Astrocyte of the cerebellum (primary cell): Measurements from ENCODE around the gene MAMDC2.

Experiments used
- DNase-seq: peaks from one replicate; pipeline ENCODE4 v3.0.0-alpha.2; 2011; ENCODE audit warnings: low read depth
- H3K4me3 ChIP-seq: 2 replicates; pipeline ENCODE4 v1.5.1; 2011; ENCODE audit warnings: mild to moderate bottlenecking, low read depth, low read length, moderate library complexity
- in situ Hi-C: cut with HindIII; loops from 2 replicates; pipeline ENCODE4 v1.10.0; 2017; ENCODE audit warnings: low sequenced_read_pairs
- TF ChIP-seq, protein P1 (sequence below): IDR thresholded peaks from 2 replicates; pipeline ENCODE4 v1.5.1; 2012; ENCODE audit warnings: low read length, low read depth, moderate library complexity, mild to moderate bottlenecking; ENCODE audit errors: missing control alignments

The MAMDC2 gene

DNA sequence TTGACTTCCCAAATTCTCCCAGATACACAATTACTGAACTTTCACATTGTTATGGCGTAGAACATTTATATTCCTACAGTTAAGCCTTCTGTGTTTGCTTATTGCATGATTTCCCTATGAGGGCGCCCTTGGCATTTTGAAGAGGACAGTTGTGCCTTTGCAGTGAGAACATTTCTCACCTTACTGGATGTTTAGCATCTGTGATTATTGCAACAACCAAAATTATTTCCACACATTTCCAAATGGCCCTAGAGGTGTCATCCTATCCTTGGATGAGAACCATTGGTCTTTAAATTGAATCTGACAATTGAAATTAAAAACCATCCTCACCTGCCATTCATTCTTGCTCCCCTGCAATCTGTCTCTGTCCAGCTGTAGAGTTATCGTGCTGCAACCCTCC, 104.0 kb downstream of the MAMDC2 start:
- in situ Hi-C loops = no loop called here
- TF ChIP-seq, protein P1, sequence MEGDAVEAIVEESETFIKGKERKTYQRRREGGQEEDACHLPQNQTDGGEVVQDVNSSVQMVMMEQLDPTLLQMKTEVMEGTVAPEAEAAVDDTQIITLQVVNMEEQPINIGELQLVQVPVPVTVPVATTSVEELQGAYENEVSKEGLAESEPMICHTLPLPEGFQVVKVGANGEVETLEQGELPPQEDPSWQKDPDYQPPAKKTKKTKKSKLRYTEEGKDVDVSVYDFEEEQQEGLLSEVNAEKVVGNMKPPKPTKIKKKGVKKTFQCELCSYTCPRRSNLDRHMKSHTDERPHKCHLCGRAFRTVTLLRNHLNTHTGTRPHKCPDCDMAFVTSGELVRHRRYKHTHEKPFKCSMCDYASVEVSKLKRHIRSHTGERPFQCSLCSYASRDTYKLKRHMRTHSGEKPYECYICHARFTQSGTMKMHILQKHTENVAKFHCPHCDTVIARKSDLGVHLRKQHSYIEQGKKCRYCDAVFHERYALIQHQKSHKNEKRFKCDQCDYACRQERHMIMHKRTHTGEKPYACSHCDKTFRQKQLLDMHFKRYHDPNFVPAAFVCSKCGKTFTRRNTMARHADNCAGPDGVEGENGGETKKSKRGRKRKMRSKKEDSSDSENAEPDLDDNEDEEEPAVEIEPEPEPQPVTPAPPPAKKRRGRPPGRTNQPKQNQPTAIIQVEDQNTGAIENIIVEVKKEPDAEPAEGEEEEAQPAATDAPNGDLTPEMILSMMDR = no peak
- DNase-seq = no peak

DNA sequence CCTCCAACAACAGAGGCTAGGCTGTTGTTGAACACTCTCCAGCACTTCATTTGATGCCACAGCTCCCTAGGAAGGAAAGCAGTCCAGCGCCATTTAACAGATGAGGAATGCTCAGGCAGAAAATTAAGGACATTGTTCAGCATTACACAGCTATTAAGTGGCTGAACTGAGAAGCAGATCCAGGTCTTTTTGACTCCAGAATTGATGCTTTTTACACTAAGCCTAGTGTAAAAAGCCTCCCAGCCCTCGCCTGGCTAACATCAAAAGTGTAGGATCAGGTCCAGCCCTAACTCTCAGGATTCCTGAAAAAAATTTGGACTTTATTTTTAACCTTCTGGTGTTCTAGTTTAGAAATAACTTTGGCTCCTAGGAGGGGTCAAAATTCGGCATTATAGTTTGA, 108.7 kb downstream of the MAMDC2 start:
- no peak overlapping the region for H3K4me3 ChIP-seq
- no peak for DNase-seq
- TF ChIP-seq, protein P1 = no peak
- in situ Hi-C loops = no loop called here

More for the DNA sequence above, 104.0 kb downstream of the MAMDC2 start:
- H3K4me3 ChIP-seq = no peak overlapping the region

DNA sequence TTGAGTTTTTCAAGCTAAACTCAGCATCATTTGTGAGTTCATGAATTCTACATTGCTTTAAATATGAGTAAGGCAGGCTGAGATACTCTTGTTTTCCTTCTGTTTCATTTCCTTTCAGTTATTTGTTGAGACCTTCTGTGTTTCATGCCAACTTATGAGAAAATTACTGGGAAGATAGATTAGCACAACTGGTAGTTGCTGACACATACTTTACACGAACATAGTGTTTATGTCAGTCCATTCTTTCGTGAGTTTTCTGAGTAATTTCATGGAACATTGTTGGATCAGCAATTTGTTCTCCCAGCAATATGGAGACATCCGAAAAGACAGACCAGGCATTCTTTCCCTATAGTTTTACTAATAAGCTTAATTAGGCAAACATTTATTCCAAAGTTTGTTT, 113.1 kb downstream of the MAMDC2 start:
- peak; percentile 31 for DNase-seq
- TF ChIP-seq, protein P1 = no peak
- in situ Hi-C loops = no loop called here
- H3K4me3 ChIP-seq = no peak overlapping the region

DNA sequence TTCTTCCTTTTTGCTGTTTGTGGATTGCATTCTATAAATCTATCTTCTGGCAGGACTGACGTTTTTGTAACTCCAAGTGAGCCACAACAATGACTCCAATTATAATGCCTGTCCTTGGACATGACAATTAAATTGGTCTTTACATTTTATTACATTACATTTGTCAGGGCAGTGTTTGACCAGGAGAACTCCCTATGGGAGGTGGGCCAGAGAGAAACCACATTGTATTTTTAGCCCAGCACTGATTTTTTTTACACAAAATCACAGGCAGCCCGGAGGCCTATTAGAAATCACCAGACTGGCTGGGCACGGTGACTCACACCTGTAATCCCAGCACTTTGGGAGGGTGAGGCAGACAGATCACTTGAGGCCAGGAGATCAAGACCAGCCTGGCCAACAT, 116.0 kb downstream of the MAMDC2 start:
- peak; percentile 13 for DNase-seq
- no peak overlapping the region for H3K4me3 ChIP-seq
- in situ Hi-C loops = no loop called here
- TF ChIP-seq, protein P1 = no peak

DNA sequence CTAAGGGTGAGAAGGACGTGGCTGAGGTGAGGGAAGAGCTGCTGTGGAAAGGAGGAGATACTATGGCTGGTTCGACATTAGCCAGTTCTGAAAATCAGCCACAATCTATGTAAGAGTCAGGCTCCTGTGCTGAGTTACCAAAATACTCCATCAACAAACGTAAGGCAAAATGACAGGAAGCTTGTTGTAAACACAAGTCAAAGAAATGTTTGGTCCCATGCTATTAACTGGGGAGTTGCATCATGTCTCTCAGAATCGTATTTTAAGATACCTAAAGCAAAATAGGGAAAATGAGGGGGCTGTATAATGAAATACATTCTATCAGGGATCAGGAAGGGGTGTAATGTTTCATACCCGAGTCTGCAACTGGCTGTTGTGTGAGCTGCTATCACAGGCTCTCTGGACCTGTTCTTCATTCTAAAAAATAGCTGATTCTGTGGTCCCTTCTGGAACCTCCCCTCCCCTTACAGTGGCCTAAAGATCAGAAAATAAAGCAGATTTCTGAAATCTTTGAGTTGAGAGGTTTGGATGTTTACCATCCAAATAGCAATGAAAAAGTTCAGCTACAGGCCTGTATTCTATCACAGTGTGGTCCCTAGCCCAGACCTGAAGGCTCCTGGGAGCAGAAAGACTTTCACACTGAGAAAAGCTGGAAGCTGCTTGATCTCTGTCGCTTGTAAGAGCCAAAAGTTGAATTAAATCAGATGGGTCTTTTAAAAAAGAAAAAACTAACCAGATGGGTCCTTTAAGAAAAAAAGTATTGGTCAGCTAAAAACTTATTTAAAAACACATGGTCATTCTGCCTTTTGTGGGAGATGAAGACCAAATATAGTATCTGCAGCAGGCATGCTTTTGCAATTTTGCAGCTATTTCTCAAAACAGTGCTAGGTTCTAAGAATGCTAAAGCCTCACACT, 117.3 kb downstream of the MAMDC2 start:
- no peak overlapping the region for H3K4me3 ChIP-seq
- in situ Hi-C loops = no loop called here
- TF ChIP-seq, protein P1 = no peak
- no peak for DNase-seq

DNA sequence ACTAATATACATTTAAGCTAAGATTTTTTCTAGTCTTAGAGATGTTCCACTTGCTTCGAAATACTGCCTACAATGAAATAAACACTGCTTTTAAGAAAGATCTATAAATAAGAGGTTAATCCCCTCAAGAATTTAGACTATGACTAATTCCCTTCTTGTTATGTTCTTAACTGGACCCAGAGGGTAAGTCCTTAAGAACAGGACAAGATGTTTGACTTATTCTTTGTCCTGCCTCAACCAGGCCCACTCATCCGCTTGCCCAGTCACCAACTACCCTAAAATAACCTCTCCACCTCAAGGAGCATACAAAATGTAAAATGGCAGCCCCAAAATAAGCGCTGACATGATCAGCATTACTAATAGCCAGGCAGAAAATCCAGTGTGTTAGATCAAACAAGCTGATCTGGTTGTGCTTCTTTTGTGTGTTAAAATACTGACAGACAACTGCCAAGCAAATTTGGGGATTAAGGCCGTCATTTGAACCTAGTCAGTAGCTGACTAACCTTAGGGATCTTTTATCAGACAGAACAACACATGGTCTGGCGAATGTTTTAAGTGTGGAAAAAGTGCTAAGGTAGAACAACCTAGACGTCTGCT, 121.5 kb downstream of the MAMDC2 start:
- H3K4me3 ChIP-seq = no peak overlapping the region
- in situ Hi-C loops = no loop called here
- no peak for DNase-seq
- TF ChIP-seq, protein P1 = no peak
